Stimulated activated CD8-positive, alpha-beta memory T cell treated with anti-CD3 and anti-CD28 coated beads, Interleukin-2, amount 100 ng/mL, for 1 hour (primary cell): ENCODE measurements around the gene RASGEF1B.
"Not testable (repeated sequence)": the region's sequence is repeated elsewhere in the genome, so short reads cannot be mapped to it uniquely, and the experiment has no call there.

Source experiments
- DNase-seq, 2 donors: peaks; one replicate each; pipeline ENCODE4 v3.0.0-alpha.2; 2020; ENCODE audit warnings: low read depth in 2 of 2

Gene RASGEF1B

DNA sequence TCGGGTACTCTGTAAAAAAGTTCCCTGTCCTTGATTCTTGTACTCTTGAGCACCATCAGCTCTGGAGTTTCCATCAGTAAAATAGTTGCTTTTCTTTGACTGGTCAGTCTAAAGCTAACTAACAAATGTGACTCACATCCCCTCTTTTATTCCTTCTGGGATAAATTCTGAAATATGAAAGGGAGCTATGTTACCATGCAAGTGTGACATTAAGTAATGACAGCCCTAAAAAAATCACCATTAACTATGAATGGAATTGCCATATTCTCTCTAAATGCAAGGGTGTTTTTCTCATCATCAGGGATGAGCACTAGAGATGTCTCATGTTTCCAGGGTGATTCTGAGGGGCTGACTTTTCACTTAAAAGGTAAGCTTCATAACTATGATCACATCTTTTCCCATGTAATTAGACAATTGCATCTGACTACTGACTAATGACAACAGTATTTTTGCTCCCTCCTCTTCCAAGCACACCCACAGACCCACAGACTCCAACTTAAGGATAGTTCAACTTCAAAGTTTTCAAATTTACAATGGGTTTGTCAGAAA is 26.9 kb upstream of the RASGEF1B start:
- no peak for DNase-seq

DNA sequence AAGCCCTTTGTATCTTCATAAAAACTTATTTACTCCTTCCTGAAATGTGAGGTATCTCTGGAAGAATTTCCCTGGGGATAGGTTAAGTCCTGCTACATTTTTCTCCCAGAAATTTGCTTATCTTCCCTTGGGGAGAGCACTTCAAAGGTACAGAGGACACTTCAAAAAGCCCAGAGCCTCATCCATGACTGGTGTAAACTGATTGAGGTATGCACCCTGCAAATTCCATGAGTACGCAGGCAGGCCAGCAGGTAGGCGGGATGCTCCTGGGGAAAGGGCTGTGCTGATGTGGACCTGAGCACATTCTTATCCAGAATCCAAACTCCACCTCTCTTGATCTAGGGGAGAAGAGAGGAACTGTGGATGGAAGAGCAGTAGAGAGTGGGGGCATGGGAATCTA is 26.3 kb upstream of the RASGEF1B start:
- DNase-seq, result no peak

DNA sequence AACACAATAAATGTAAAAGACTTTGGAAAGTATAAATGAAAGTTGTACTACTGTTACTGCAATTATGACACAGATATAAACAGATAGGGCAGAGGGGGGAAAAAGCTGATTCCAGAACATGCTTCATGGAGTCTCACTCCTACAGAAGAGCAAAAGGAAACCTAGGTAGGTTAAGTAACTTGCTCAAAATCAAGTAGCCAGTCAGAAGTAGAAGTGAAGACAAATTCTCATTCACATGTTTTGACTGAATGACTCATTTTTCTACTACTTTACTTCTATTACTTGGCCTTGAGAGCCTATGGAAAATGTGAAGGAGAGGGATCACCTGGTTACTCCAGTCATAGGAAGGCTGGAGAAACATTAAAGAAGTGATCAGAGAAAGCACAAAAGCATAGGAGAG is 23.6 kb upstream of the RASGEF1B start:
- no peak for DNase-seq

DNA sequence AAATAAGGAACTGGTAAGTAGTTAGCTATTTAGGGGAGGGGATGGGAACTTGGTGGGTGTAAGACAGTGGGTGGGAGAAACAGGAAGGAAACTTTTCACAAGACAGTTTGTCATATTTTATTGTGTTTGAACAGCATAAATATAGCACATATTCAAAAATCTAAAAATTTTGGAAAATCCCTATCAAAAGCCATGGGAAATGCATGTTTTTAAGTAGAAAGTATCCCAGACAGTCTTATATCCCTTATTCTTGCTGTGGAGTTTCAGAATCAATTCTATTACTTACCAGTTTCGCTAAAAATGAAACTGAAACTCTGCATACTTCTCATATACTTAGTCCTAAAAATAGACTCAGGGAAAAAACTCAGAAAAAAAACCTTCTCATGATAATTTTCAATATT is 22.3 kb upstream of the RASGEF1B start:
- no peak for DNase-seq

DNA sequence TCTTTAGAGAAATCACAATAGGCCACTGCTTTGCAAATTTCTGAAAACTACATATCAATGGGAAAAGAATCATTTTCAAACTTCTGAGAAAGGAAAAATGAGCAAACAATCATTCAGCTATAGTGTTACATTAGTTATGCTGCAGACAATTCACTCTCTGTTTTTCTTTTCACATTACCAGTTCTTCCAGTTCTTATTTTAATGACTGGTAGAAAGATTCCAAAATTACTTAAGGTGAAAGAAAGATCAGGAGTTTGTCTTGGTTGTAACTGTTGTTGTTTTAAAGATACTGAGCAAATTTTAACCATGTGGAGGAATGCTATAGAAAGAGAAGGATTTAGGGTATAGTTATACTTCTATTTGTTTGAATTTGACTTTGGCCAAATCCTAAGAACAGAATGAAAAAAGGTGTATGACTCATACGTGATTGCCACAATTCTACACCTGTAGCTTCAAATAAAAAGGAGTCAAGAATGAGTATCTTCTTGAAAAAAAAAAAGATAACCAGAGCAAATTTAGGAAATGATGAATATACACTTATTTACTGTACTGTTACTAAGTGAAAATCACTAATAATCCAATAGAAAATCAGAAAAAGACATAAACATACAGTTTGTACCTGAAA is 21.0 kb upstream of the RASGEF1B start:
- no peak for DNase-seq

DNA sequence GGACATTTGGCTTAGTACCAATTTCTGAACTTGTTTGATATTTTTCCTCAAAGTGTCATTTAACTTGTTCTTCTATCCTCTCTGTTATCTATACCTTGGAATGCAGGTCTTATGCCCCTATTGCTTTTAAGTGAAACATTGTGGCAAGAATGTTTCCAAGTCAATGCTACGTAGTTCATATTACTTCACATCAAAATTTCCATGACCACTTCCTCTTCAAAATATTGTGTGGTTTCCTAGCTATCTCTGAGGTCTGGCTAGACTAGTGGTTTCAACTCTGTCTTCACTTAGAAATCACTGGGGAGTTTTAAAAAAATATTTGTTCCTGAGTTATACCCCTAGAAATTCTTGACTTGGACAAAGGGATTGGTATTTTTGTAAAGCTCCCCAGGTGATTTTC is 20.2 kb upstream of the RASGEF1B start:
- no peak for DNase-seq

DNA sequence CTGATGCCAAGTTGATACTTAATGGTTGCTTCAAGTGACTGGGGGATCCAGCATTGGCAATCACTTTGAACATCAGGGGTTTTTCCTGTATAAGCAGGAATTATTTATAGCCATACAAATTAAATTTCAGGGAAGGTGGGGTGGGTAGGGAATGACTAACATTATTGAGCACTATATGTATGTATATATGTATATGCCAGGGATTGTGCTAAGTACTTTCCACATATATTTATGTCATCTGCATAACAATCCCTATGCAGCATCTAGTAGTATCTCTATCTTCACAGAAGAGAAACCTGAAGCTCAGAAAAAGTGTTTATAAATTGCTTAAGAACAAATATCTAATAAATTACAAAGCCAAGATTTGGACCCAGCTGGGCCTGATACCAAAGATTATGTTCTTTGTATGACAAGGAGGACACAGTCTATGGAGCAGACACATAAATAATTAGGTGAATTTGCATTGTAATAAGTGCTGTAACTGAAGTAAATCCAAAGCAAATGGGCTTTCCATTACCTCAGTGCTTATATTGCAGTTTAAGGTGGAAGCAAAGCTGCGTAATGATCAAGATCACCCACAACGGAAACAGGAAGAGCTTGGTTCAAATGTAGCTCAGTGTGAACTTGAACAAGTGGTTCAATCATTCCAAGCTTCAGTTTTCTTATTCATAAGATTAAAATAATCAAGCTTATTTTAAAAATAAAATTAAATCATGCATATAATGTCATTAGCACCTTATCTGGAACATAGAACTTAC is 18.9 kb upstream of the RASGEF1B start:
- no peak for DNase-seq

DNA sequence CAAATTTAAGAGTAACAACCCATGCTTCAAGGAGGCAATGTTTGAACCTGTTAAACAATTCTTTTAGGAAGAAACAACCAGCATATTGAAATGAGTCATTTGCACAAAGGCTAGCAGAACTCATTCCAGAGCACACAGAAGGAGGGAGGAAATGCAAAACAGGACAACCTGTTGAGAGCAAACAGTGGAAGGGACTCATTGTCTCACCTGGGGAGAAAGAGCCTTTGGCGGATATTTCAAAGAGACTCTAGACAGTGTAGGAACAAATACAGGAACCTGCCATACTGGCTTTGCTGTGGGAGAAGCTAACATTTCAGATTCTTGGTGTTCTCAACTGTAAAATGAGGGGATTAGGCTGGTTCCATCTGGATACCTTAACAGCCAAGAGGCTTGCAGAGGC is 14.8 kb upstream of the RASGEF1B start:
- no peak for DNase-seq

DNA sequence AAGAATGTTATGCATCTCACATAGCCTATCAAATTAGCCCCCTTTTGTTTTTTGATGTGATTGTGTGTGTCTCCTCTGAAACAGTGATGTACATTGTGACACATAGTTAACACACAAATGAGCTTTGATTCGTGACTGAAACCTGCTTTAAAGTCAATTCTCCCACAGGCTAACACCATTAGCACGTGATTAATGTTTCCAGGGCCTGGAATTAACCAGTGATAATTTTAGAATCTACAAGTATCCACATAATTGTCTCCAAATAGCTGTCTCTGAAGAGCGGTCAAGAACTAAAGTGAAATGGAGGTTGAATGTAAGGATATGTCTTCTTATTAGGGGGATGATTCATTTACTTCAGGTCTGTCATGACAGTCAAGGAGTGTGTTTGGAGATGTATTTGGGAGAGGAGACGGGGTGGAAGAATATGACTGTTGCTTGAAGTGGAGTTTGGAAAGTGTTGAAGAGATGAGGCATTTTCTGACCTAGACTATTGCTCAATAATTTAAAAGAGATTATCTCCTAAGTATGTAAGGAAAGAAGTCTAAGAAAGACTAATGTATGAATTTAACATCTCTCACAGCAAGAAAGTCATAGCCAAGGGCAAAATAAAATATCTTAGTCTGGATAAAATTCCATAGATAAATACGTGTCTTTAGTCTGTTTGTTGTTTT is 13.7 kb upstream of the RASGEF1B start:
- no peak for DNase-seq

DNA sequence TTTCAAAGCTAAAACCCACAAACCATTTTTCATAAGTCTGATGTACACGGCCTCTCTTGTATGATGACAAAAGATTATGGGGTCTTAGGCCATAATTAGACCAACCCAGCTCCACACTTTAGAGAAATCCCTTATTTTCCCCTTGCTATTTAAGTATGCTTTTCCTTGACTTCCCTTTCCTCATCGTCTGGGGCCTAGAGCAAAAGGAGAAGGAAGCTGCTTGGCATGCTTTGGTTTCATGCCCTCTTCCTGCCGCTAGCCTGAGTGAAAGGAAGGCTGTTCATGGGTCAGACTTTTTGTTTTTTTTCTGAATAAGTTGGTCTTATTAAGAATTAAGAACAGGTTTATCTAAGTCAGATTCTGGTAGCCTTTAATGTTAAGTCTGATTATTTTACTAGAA is 10.6 kb upstream of the RASGEF1B start:
- no peak for DNase-seq

DNA sequence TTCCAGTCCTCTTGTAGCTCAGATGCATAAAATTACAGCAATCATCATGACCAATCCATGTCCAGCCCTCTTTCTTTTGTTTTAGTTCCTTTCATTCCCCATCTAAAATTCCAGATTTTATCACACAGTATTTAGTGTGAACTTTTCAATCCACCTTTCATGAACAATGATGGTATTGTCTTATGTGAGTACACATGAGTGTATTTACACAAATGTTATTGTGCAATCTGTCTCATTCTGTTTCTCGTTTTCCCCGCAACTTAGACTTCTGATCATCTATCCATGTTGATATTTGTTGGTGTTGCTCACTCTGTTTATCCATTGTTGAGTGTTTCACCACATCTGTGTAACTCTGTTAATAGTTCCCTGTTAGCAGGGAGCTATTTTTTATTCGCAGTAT is 9.4 kb upstream of the RASGEF1B start:
- DNase-seq, result no peak

DNA sequence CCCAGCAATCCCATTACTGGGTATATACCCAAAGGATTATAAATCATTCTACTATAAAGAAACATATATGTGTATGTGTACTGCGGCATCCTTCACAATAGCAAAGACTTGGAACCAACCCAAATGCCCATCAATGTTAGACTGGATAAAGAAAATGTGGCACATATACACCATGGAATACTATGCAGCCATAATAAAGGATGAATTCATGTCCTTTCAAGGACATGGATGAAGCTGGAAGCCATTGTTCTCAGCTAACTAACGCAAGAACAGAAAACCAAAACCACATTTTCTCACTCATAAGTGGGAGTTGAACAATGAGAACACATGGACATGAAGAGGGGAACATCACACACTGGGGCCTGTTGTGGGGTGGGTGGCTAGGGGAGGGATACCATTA is 7.9 kb upstream of the RASGEF1B start:
- DNase-seq, result not testable (repeated sequence)

DNA sequence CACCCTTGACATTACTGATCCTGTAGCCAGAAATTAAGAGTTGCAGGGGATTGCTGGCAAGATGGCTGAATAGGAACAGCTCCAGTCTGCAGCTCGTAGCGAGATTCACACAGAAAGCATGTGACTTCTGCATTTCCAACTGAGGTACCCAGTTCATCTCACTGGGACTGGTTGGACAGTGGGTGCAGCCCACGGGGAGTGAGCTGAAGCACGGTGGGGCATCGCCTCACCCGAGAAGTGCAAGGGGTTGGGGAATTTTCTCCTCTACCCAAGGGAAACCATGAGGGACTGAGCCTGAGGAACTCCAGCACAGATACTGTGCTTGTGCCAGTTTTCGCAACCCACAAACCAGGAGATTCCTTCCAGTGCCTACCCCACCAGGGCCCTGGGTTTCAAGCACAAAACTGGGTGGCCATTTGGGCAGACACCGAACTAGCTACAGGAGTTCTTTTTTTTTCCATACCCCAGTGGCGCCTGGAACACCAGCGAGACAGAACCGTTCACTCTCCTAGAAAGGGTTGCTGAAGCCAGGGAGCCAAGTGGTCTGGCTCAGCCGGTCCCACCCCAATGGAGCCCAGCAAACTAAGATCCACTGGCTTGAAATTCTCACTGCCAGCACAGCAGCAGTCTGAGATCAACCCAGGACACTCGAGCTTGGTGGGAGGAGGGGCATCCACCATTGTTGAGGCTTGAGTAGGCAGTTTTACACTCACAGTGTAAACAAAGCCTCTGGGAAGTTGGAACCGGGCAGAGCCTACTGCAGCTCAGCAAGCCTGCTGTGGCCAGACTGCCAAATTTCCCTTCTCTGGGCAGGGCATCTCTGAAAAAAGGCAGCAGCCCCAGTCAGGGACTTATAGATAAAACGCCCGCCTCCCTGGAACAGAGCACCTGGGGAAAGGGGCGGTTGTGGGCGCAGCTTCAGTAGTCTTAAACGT is 1.9 kb upstream of the RASGEF1B start:
- DNase-seq, result not testable (repeated sequence)

DNA sequence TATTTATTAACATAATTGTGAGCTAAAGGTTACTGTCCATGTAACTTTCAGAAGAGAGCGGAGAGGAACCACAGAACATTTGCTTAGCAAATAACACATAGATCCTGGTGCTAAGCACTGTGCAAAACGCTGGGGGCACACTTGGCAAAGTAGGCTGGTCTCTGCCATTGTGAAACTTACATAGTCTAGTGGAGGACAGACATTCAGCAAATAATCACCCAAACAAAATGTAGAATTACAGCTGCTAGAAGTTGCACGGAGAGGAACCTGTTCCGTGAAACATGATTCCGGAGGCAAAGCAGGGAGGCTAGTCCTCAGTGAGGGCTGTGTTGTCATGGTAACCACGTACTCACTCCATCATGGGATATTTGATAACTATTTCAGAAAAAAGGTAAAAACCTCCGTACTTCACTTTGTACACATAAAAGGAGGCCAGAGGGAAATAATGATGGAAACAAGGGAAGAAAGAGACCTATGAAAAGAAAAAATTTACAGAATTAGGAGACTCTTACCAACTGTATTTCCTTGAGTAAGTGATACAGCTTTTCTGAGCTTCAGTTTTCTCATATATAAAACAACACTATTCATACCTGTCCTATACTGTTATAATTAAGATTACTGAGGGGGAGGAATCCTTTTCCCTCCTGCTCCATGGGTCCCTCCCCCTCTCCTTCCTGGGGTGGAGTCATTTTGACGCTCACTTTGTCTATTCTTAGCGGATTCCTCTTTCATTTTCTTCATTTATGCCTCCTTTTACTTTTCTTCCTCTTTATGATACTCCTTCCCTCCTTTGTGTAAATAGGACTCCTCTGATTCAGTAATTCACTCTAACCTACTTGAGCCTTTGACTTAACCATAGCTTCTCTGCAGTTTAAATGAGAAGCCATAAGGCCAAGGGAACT is 825 bp upstream of the RASGEF1B start:
- DNase-seq, result peak in 1 of 2 donors; percentile 21

DNA sequence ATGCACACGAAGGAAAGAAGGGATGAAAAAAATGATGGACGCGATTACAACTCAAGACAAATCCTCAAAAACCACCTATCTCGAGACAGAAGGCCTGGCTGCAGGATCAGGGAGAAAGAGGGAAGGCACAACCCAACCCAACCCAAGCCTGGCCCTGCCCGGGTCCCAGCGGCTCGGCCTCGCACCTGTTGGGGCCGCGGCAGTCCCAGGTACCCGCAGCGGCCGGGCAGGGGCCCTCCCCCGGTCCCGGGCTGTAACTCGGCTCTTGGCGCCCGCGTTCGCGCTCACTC is 464 bp downstream of the RASGEF1B start:
- no peak for DNase-seq

DNA sequence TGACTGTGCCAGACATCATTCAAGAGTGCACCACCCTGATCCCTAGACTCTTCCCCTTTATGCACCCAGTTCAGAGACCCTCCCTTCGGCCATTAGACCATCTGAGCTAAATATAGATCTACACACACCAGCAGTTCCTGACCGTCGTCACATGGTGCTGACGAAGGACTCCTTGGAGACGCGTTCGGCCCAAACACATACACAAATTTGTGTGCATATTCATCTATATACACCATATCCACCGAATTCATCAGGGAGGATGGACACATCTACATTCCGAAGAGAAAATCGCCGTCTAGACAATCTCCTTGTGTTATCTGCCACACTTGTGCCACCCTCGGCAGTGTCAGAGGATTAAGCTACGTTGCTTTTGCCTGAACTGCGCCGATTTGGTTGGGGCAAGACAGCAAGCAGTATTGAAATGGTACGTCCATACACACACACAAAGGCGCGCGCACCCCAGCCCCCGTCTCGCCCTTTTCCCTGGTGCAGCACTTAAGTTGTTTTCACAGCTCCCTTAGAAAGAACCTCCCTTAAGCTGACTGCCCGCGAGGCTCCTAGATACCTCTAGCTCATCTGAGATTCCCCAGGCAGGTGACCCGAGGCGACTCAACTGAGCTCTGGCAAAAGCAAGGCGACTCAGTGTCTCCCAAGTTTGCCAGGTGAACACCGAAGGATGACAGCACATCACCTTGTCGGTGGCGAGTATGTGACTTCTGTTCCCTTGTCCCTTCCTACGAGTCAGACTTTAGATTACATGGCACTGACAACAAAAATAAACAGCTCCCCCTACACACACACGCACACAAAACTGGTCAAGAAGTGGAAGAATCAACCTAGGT is 1.0 kb downstream of the RASGEF1B start:
- DNase-seq, result no peak

DNA sequence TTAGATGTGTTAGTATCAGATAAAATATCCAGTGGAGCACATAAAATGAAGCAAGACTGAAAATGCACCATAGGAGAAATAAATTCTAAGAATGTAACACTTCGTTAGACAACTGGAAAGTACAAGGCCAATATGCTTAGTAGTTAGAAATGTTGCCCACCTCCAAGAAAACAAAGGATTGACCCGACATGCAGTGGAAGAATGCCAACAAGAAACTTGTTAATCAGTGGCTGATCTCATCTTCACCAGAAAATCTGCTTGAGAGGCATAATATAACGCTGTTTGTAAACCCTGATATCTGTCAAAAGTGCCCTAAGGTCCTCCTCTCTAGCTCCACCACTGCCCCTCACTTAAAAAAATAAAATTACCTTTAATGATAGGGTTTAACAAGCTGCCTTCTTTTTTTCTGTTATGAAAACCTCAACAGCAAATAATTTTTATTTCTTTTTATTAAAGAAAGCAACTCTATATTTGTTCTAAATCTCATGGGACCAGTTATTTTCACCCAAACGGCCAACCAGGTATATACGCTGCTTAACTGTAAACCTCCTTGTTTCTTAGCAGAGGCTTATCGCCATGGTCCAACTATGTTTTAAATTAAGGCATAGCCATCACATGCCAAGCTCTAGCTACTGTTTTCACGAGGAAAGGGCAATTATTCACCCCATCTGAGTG is 1.8 kb downstream of the RASGEF1B start:
- DNase-seq, result no peak

DNA sequence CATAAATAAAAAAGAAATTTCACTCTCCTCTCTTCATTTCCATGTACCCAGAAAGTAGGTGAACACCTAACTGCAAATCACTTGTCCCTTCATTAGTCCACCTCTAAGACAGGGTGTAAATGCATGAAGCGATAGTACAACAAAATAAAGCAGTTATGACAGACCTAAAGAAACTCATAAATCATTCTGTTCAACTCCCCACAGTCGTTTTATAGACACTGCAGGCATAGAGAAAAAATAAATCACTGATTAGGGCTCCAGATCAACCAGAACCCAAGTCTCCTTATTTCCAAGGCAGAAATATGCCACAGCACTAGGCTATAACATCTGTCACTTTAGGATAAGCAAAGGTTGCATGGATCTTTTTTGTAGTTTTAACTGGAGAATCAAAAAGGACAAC is 3.0 kb downstream of the RASGEF1B start:
- DNase-seq, result no peak

DNA sequence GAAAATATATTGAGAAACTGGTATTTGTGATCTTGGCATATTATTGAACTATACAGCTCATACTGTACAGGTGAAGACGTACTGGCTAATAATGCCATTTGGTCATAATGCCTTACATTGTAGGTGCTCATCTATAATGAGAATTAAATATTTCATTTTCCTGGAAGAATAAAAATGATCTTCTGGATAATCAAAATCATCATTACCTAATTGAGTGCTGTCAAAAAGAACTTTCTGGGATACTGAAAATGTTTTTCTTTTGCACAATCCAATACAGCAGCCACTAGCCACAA is 4.1 kb downstream of the RASGEF1B start:
- DNase-seq, result no peak
